Erythroblast (primary cell): ENCODE results near the gene RFC5.

ENCODE experiments used
- DNase-seq, 2 experiments: peaks; one replicate each; lab custom pipeline; 2025; lab: John Stamatoyannopoulos, UW
- GATA1 ChIP-seq: IDR thresholded peaks from 2 replicates; pipeline ENCODE4 v1.6.1; 2011; ENCODE audit warnings: low read depth, mild to moderate bottlenecking, control low read depth, low read length, moderate library complexity
- POLR2A ChIP-seq: IDR thresholded peaks from 2 replicates; pipeline ENCODE4 v1.6.1; 2011; ENCODE audit warnings: mild to moderate bottlenecking, low read length

Gene RFC5

GRCh38 chr12:118016424-118017264, at the start of gene RFC5:
TSS of gene RFC5 (plus strand) at chr12:118016703. CDS start at chr12:118016828, 125 bp downstream.
- DNase-seq, result peak; percentile 99
- no peak for TF ChIP-seq GATA1
- TF ChIP-seq POLR2A, result peak; percentile 77

GRCh38 chr12:117967043-117967442, 49.5 kb upstream of the RFC5 start:
- TF ChIP-seq POLR2A (no peak), GATA1 (no peak)
- no peak for DNase-seq

- no peak for DNase-seq
- TF ChIP-seq POLR2A (no peak), GATA1 (no peak)
These were observed 49.0 kb upstream of the RFC5 start for GRCh38 chr12:117967512-117967911.

- DNase-seq, result no peak
- TF ChIP-seq POLR2A (no peak), GATA1 (no peak)
These were observed 48.2 kb upstream of the RFC5 start for GRCh38 chr12:117968151-117968789.

- TF ChIP-seq POLR2A (no peak), GATA1 (no peak)
- DNase-seq, result peak in 1 of 2 experiments; percentile 4
These were observed 47.5 kb upstream of the RFC5 start, which contains the start of gene KSR2 for GRCh38 chr12:117968826-117969659. TSS of gene KSR2 (minus strand) at chr12:117968990. CDS start at chr12:117968255, 735 bp downstream.

- TF ChIP-seq GATA1, result no peak
- no peak for TF ChIP-seq POLR2A
- DNase-seq, result no peak
These were observed 46.2 kb upstream of the RFC5 start for GRCh38 chr12:117970334-117970733.

- no peak for DNase-seq
- TF ChIP-seq GATA1 (no peak), POLR2A (no peak)
These were observed 44.2 kb upstream of the RFC5 start for GRCh38 chr12:117972301-117972700.

GRCh38 chr12:117975006-117975405, 41.5 kb upstream of the RFC5 start:
- DNase-seq, result no peak
- no peak for TF ChIP-seq POLR2A
- no peak for TF ChIP-seq GATA1

GRCh38 chr12:117977373-117977772, 39.1 kb upstream of the RFC5 start:
- TF ChIP-seq POLR2A (no peak), GATA1 (no peak)
- no peak for DNase-seq

GRCh38 chr12:117980616-117981015, 35.9 kb upstream of the RFC5 start:
- TF ChIP-seq GATA1 (no peak), POLR2A (no peak)
- DNase-seq, result no peak

GRCh38 chr12:117981267-117981666, 35.2 kb upstream of the RFC5 start:
- DNase-seq, result no peak
- TF ChIP-seq GATA1 (no peak), POLR2A (no peak)

- DNase-seq, result no peak
- TF ChIP-seq GATA1, result no peak
- no peak for TF ChIP-seq POLR2A
These were observed 31.3 kb upstream of the RFC5 start for GRCh38 chr12:117985182-117985581.

- TF ChIP-seq POLR2A (no peak), GATA1 (no peak)
These were observed 29.6 kb upstream of the RFC5 start for GRCh38 chr12:117986705-117987469.

More at GRCh38 chr12:117986705-117987469, 29.6 kb upstream of the RFC5 start:
- no peak for DNase-seq
